CD4-positive, alpha-beta memory T cell (primary cell): ENCODE measurements around the gene ACMSD. TPM values are rescaled to one million over a fixed set of nuclear protein-coding genes. Genes with fewer than 3 reads are reported as not detected.

Source experiments
- CTCF ChIA-PET: fragments of 350-600 bp; sonication (Branson Sonifier 250); formaldehyde crosslinking; loops from one replicate; lab custom pipeline; 2021; ENCODE audit warnings: inconsistent platforms; ENCODE audit not compliant: partially characterized antibody; lab: Charles Lee
- POLR2A ChIA-PET: fragments of 350-600 bp; sonication (Branson Sonifier 250); formaldehyde crosslinking; loops from one replicate; lab custom pipeline; 2021; ENCODE audit not compliant: partially characterized antibody; lab: Charles Lee
- DNase-seq, 5 donors: peaks; one replicate each; pipeline versions ENCODE4 v3.0.0 to v3.0.0-alpha.2; 2020 to 2022; ENCODE audit warnings: mixed read lengths in 1 of 5
- H3K27ac ChIP-seq: one replicate; pipeline ENCODE4 v1.7.0; 2013; ENCODE audit warnings: low read depth, low read length
- H3K27me3 ChIP-seq: 2 replicates; pipeline ENCODE4 v1.7.0; 2013; ENCODE audit warnings: mild to moderate bottlenecking, low read length, moderate library complexity; ENCODE audit not compliant: insufficient read depth
- H3K36me3 ChIP-seq: 2 replicates; pipeline ENCODE4 v1.7.0; 2013; ENCODE audit warnings: mild to moderate bottlenecking, low read length, moderate library complexity; ENCODE audit not compliant: insufficient read depth
- H3K4me1 ChIP-seq: 2 replicates; pipeline ENCODE4 v1.7.0; 2013; ENCODE audit warnings: mild to moderate bottlenecking, low read length, moderate library complexity; ENCODE audit not compliant: insufficient read depth
- H3K4me3 ChIP-seq, 2 donors: one replicate each; pipeline ENCODE4 v1.7.0; 2013; ENCODE audit warnings: low read length in 2 of 2, mild to moderate bottlenecking in 1 of 2
- H3K9me3 ChIP-seq, 2 donors: one replicate each; pipeline ENCODE4 v1.7.0; 2013; ENCODE audit warnings: low read length in 2 of 2, control low read depth in 1 of 2; ENCODE audit not compliant: control insufficient read depth in 1 of 2
- H3K27ac Mint-ChIP-seq, 7 donors: one replicate each; pipeline ENCODE4 v1.8.0; 2020 to 2021; ENCODE audit warnings: mixed read lengths in 7 of 7, mild to moderate bottlenecking in 6 of 7, inconsistent platforms in 3 of 7, moderate library complexity in 3 of 7
- H3K27me3 Mint-ChIP-seq, 2 donors: one replicate each; pipeline ENCODE4 v1.8.0; 2020 to 2021; ENCODE audit warnings: mixed read lengths in 2 of 2
- H3K36me3 Mint-ChIP-seq, 2 donors: one replicate each; pipeline ENCODE4 v1.8.0; 2020 to 2021; ENCODE audit warnings: mixed read lengths in 2 of 2, inconsistent platforms in 1 of 2, mild to moderate bottlenecking in 1 of 2
- H3K4me1 Mint-ChIP-seq, 4 donors: one replicate each; pipeline ENCODE4 v1.8.0; 2020 to 2021; ENCODE audit warnings: mixed read lengths in 4 of 4, mild to moderate bottlenecking in 1 of 4
- H3K4me3 Mint-ChIP-seq, 8 donors: one replicate each; pipeline ENCODE4 v1.8.0; 2020 to 2021; ENCODE audit warnings: mixed read lengths in 8 of 8, mild to moderate bottlenecking in 7 of 8, moderate library complexity in 6 of 8, inconsistent platforms in 3 of 8
- H3K9me3 Mint-ChIP-seq, 8 donors: one replicate each; pipeline ENCODE4 v1.8.0; 2020 to 2021; ENCODE audit warnings: mixed read lengths in 8 of 8, mild to moderate bottlenecking in 5 of 8, inconsistent platforms in 3 of 8, moderate library complexity in 1 of 8
- intact Hi-C: fragments of 100-400 bp; cut with micrococcal nuclease; formaldehyde crosslinking; loops from one replicate; pipeline ENCODE4 v1.15.1; 2023
- polyA plus RNA-seq, 2 donors: library from polyadenylated mRNA; unstranded; fragments of 300-500 nt; fragmentation: Illumina TruSeq; gene quantifications; one replicate each; pipeline ENCODE4 v1.2.3, GENCODE V29; 2021
- total RNA-seq, 2 experiments: library from RNA; stranded (reverse); gene quantifications; one replicate each; pipeline ENCODE4 v1.2.3, GENCODE V29; 2021

Gene ACMSD
- total RNA-seq (not detected), polyA plus RNA-seq (not detected)

DNA sequence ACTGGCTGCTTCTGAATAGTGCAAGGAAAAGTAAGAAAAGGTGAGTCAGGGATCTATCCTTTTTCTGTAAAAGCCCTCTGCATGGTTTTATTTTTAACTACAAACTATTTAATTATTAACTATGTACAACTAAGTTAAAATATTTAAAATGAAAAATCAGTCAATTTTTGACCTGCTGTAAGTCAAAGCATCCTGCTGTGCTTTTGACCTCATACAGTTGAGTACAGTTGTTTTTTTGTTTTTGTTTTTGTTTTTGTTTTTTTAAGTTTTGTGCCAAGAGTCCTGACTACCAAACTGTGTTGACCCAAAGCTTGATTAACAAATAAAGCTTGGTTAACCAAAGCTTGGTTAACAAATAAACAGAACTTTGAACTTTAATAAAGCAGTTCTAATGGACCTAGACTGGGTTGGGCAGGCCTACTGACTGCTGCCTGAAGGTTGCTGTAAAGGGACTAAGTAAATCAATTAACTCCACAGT is at the start of gene ACMSD:
Gene ACMSD, plus strand, starts transcription at position 474 of the 478 bp plus-strand sequence. CDS start 67 bp downstream, outside the sequence.
- Mint-ChIP-seq H3K27ac (no peak within 1 kb of the TSS), H3K36me3 (no peaks in the 10 kb centered on the region), H3K4me1 (no peaks in the 10 kb centered on the region), H3K27me3 (peaks cover 7 to 14% of the 10 kb centered on the region in 2 donors), H3K9me3 (peaks cover 4 to 27% (median 18%) of the 10 kb centered on the region in 8 donors), H3K4me3 (no peak within 1 kb of the TSS)
- H3K4me1 ChIP-seq, result no peaks in the 10 kb centered on the region
- intact Hi-C loops, result no loop called here
- no peak within 1 kb of the TSS for H3K4me3 ChIP-seq
- ChIA-PET CTCF (no interaction called here), POLR2A (no interaction called here)
- no peaks in the 10 kb centered on the region for H3K27me3 ChIP-seq
- H3K27ac ChIP-seq, result no peak within 1 kb of the TSS
- no peaks in the 10 kb centered on the region for H3K36me3 ChIP-seq
- no peak for DNase-seq
- no peaks in the 10 kb centered on the region for H3K9me3 ChIP-seq

DNA sequence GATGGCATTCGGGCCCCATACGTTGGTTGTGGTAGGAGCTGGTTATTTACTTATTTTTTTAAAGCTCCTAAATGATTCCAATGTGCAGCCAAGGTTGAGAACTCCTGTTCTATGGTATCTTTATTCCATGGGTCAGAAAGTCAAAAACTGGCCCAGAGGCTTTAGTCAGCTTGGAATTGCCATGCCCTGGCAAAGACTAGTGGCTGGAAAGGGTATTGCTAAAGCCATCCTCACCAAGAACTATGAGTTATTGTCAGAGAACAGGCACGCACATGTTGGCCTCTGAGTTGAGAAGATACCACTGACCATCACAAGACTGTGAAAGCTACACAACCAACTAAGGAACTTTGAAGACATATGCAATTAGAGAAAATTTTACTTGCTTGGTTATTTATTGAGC is 47.9 kb upstream of the ACMSD start:
- intact Hi-C loops, result no loop called here
- Histone ChIP-seq H3K27ac (no peak overlapping the region), H3K27me3 (no peaks in the 10 kb centered on the region), H3K9me3 (no peaks in the 10 kb centered on the region), H3K36me3 (no peaks in the 10 kb centered on the region), H3K4me1 (no peaks in the 10 kb centered on the region), H3K4me3 (no peak overlapping the region)
- no peak for DNase-seq
- Mint-ChIP-seq H3K27me3 (peaks cover 6 to 9% of the 10 kb centered on the region in 2 donors), H3K4me1 (no peaks in the 10 kb centered on the region), H3K36me3 (no peaks in the 10 kb centered on the region), H3K9me3 (no peaks in the 10 kb centered on the region), H3K4me3 (no peak overlapping the region), H3K27ac (no peak overlapping the region)
- CTCF ChIA-PET, result no interaction called here
- POLR2A ChIA-PET, result no interaction called here

DNA sequence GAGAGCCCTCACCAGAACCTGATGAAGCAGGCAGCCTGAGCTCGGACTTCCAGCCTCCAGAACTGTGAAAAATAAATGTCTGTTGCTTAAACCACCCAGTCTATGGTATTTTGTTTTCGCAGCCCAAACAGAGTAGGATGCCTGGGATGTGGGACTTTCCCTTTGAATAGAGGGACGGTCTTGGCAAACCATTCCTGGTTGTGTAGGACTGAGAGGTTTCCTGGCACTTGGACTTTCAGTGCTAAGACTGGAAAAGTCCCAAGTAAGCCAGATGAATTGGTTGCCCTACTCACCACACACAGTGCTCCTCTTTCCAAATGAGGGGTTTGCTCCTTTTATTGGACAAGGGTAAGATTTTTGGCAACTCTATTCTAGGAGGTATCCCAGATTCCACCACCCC is 46.8 kb upstream of the ACMSD start:
- ChIA-PET CTCF (no interaction called here), POLR2A (no interaction called here)
- DNase-seq, result no peak
- no peaks in the 10 kb centered on the region for H3K27me3 ChIP-seq
- H3K4me3 Mint-ChIP-seq, result no peak overlapping the region
- H3K9me3 Mint-ChIP-seq, result no peaks in the 10 kb centered on the region
- no peak overlapping the region for H3K27ac Mint-ChIP-seq
- no peak overlapping the region for H3K27ac ChIP-seq
- H3K4me1 Mint-ChIP-seq, result no peaks in the 10 kb centered on the region
- peaks cover 6 to 13% of the 10 kb centered on the region in 2 donors for H3K27me3 Mint-ChIP-seq
- intact Hi-C loops, result no loop called here
- H3K36me3 Mint-ChIP-seq, result no peaks in the 10 kb centered on the region
- H3K4me3 ChIP-seq, result no peak overlapping the region
- no peaks in the 10 kb centered on the region for H3K4me1 ChIP-seq
- no peaks in the 10 kb centered on the region for H3K36me3 ChIP-seq
- H3K9me3 ChIP-seq, result no peaks in the 10 kb centered on the region

GRCh38 chr2:134792186-134792585 is 46.2 kb upstream of the ACMSD start:
- ChIA-PET POLR2A (no interaction called here), CTCF (no interaction called here)
- Mint-ChIP-seq H3K4me1 (no peaks in the 10 kb centered on the region), H3K27me3 (peaks cover 6 to 13% of the 10 kb centered on the region in 2 donors), H3K36me3 (no peaks in the 10 kb centered on the region), H3K4me3 (no peak overlapping the region), H3K27ac (no peak overlapping the region), H3K9me3 (no peaks in the 10 kb centered on the region)
- Histone ChIP-seq H3K36me3 (no peaks in the 10 kb centered on the region), H3K4me3 (no peak overlapping the region), H3K27ac (no peak overlapping the region), H3K9me3 (no peaks in the 10 kb centered on the region), H3K27me3 (no peaks in the 10 kb centered on the region), H3K4me1 (no peaks in the 10 kb centered on the region)
- no peak for DNase-seq
- intact Hi-C loops, result no loop called here

- Histone ChIP-seq H3K27ac (no peak overlapping the region), H3K9me3 (no peaks in the 10 kb centered on the region), H3K4me1 (no peaks in the 10 kb centered on the region), H3K4me3 (no peak overlapping the region), H3K27me3 (no peaks in the 10 kb centered on the region), H3K36me3 (no peaks in the 10 kb centered on the region)
- Mint-ChIP-seq H3K4me1 (no peaks in the 10 kb centered on the region), H3K27me3 (peaks cover 0 to 12% of the 10 kb centered on the region in 2 donors), H3K9me3 (no peaks in the 10 kb centered on the region), H3K4me3 (no peak overlapping the region), H3K27ac (no peak overlapping the region), H3K36me3 (no peaks in the 10 kb centered on the region)
- POLR2A ChIA-PET, result interaction anchor here (0.6 kb wide), 1 partner anchor 96 kb away, joined by 3 read pairs; no protein-coding TSS in a partner anchor
- intact Hi-C loops, result no loop called here
- DNase-seq, result no peak
- CTCF ChIA-PET, result no interaction called here
These were observed 42.7 kb upstream of the ACMSD start for GRCh38 chr2:134795765-134796164.

GRCh38 chr2:134796373-134796772 is 42.0 kb upstream of the ACMSD start:
- no peak overlapping the region for H3K4me3 ChIP-seq
- no peaks in the 10 kb centered on the region for H3K9me3 ChIP-seq
- intact Hi-C loops, result no loop called here
- no peaks in the 10 kb centered on the region for H3K4me1 Mint-ChIP-seq
- no peaks in the 10 kb centered on the region for H3K36me3 ChIP-seq
- H3K9me3 Mint-ChIP-seq, result no peaks in the 10 kb centered on the region
- H3K27ac ChIP-seq, result no peak overlapping the region
- POLR2A ChIA-PET, result no interaction called here
- no peaks in the 10 kb centered on the region for H3K4me1 ChIP-seq
- no peak for DNase-seq
- H3K27me3 ChIP-seq, result no peaks in the 10 kb centered on the region
- H3K36me3 Mint-ChIP-seq, result no peaks in the 10 kb centered on the region
- H3K4me3 Mint-ChIP-seq, result no peak overlapping the region
- CTCF ChIA-PET, result no interaction called here
- no peak overlapping the region for H3K27ac Mint-ChIP-seq
- H3K27me3 Mint-ChIP-seq, result peaks cover 0 to 12% of the 10 kb centered on the region in 2 donors

- CTCF ChIA-PET, result no interaction called here
- Histone ChIP-seq H3K9me3 (no peaks in the 10 kb centered on the region), H3K36me3 (no peaks in the 10 kb centered on the region), H3K27ac (no peak overlapping the region), H3K4me3 (no peak overlapping the region), H3K4me1 (no peaks in the 10 kb centered on the region), H3K27me3 (no peaks in the 10 kb centered on the region)
- no peak overlapping the region for H3K27ac Mint-ChIP-seq
- intact Hi-C loops, result no loop called here
- POLR2A ChIA-PET, result no interaction called here
- no peaks in the 10 kb centered on the region for H3K36me3 Mint-ChIP-seq
- DNase-seq, result no peak
- H3K4me1 Mint-ChIP-seq, result peaks cover 0 to 7% (median 0%) of the 10 kb centered on the region in 4 donors
- no peak overlapping the region for H3K4me3 Mint-ChIP-seq
- peaks cover 0 to 6% of the 10 kb centered on the region in 2 donors for H3K27me3 Mint-ChIP-seq
- H3K9me3 Mint-ChIP-seq, result peaks cover 2 to 16% (median 12%) of the 10 kb centered on the region in 8 donors
These were observed 38.5 kb upstream of the ACMSD start for GRCh38 chr2:134799936-134800335.

DNA sequence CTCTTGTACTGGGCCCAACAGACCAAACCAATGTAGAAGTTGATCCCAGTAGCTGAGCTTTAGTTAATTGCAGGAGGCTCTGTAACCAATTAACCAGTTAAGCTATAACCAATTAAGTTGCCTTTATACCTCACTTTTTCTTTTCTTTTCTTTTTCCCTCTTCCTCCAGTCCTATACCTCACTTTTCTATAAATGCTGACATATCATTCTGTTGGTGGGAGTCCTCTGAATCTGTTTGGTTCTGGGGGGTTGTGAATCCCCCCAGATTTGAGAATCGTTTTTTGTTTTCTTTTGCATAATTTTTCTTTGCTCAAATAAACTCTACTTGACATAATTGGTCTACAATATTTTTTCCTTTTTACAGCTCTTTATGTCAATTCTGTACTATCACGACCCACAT is 38.1 kb upstream of the ACMSD start:
- ChIA-PET POLR2A (no interaction called here), CTCF (no interaction called here)
- H3K27me3 Mint-ChIP-seq, result peaks cover 0 to 5% of the 10 kb centered on the region in 2 donors
- Histone ChIP-seq H3K9me3 (no peaks in the 10 kb centered on the region), H3K36me3 (no peaks in the 10 kb centered on the region), H3K27me3 (no peaks in the 10 kb centered on the region), H3K4me1 (no peaks in the 10 kb centered on the region), H3K4me3 (no peak overlapping the region), H3K27ac (no peak overlapping the region)
- peaks cover 2 to 18% (median 13%) of the 10 kb centered on the region in 8 donors for H3K9me3 Mint-ChIP-seq
- no peak overlapping the region for H3K4me3 Mint-ChIP-seq
- intact Hi-C loops, result no loop called here
- no peak for DNase-seq
- no peaks in the 10 kb centered on the region for H3K36me3 Mint-ChIP-seq
- no peak overlapping the region for H3K27ac Mint-ChIP-seq
- H3K4me1 Mint-ChIP-seq, result peaks cover 0 to 7% (median 0%) of the 10 kb centered on the region in 4 donors
